Activated naive CD4-positive, alpha-beta T cell treated with anti-CD3 and anti-CD28 coated beads, Interleukin-2, amount 50 U/mL, for 72 hours (primary cell): Measurements from ENCODE around the gene CD101. TPM values are rescaled to one million over a fixed set of nuclear protein-coding genes. Genes with fewer than 3 reads are reported as not detected.

Experiments used
- ATAC-seq, 2 donors: fragments of 150-1000 bp; cut with Tn5 transposase; 2 replicates each; pipeline ENCODE4 v1.10.0; 2021; ENCODE audit warnings: mild to moderate bottlenecking in 2 of 2, moderate library complexity in 2 of 2
- DNase-seq, 2 donors: peaks; one replicate each; pipeline ENCODE4 v3.0.0; 2021 to 2022; ENCODE audit warnings: low spot score in 2 of 2
- H3K27ac Mint-ChIP-seq, 2 donors: one replicate each; pipeline ENCODE4 v1.8.0; 2022; ENCODE audit warnings: mild to moderate bottlenecking in 2 of 2, mixed read lengths in 2 of 2
- H3K36me3 Mint-ChIP-seq, 2 donors: one replicate each; pipeline ENCODE4 v1.8.0; 2022; ENCODE audit warnings: mixed read lengths in 2 of 2
- H3K9me3 Mint-ChIP-seq, 2 donors: one replicate each; pipeline ENCODE4 v1.8.0; 2022; ENCODE audit warnings: mixed read lengths in 2 of 2
- total RNA-seq, 2 donors: library from RNA; stranded (reverse); gene quantifications; one replicate each; pipeline ENCODE4 v1.2.3, GENCODE V29; 2022

CD101 gene
- total RNA-seq, 2 donors from 2014 or later: 0.09 to 1.3 TPM

- Mint-ChIP-seq H3K9me3 (peaks cover 2 to 3% of the 10 kb centered on the region in 2 donors), H3K27ac (peak overlapping the region in 1 of 2 donors; percentile 45), H3K36me3 (peaks cover 0 to 8% of the 10 kb centered on the region in 2 donors)
- ATAC-seq (no peak), DNase-seq (no peak)
Observed at GRCh38 chr1:117029685-117030084, 28.1 kb downstream of the CD101 start.

GRCh38 chr1:117030271-117030877 is 28.8 kb downstream of the CD101 start:
- Mint-ChIP-seq H3K27ac (peak overlapping the region in 1 of 2 donors; percentile 45), H3K36me3 (peaks cover 0 to 8% of the 10 kb centered on the region in 2 donors), H3K9me3 (peaks cover 2 to 3% of the 10 kb centered on the region in 2 donors)
- DNase-seq: no peak
- ATAC-seq: no peak

GRCh38 chr1:117032266-117032665 is 30.7 kb downstream of the CD101 start:
- peaks cover 0 to 8% of the 10 kb centered on the region in 2 donors for H3K36me3 Mint-ChIP-seq
- H3K9me3 Mint-ChIP-seq: peaks cover 2 to 3% of the 10 kb centered on the region in 2 donors
- DNase-seq (no peak), ATAC-seq (no peak)
- no peak overlapping the region for H3K27ac Mint-ChIP-seq

- Mint-ChIP-seq H3K36me3 (peaks cover 0 to 8% of the 10 kb centered on the region in 2 donors), H3K27ac (no peak overlapping the region), H3K9me3 (peaks cover 2 to 3% of the 10 kb centered on the region in 2 donors)
- DNase-seq (no peak), ATAC-seq (no peak)
Observed at GRCh38 chr1:117032681-117033539, 31.4 kb downstream of the CD101 start.

- peaks cover 0 to 8% of the 10 kb centered on the region in 2 donors for H3K36me3 Mint-ChIP-seq
- DNase-seq (no peak), ATAC-seq (no peak)
- no peak overlapping the region for H3K27ac Mint-ChIP-seq
- peaks cover 2 to 3% of the 10 kb centered on the region in 2 donors for H3K9me3 Mint-ChIP-seq
Observed at GRCh38 chr1:117033772-117034171, 32.2 kb downstream of the CD101 start.

GRCh38 chr1:117034791-117035290 is 33.3 kb downstream of the CD101 start:
- no peak overlapping the region for H3K27ac Mint-ChIP-seq
- no peak for DNase-seq
- H3K9me3 Mint-ChIP-seq: peaks cover 2 to 3% of the 10 kb centered on the region in 2 donors
- H3K36me3 Mint-ChIP-seq: peaks cover 0 to 8% of the 10 kb centered on the region in 2 donors
- no peak for ATAC-seq

- H3K9me3 Mint-ChIP-seq: peaks cover 2 to 3% of the 10 kb centered on the region in 2 donors
- DNase-seq: no peak
- H3K36me3 Mint-ChIP-seq: peaks cover 0 to 8% of the 10 kb centered on the region in 2 donors
- peak overlapping the region in 1 of 2 donors; percentile 56 for H3K27ac Mint-ChIP-seq
- ATAC-seq: no peak
Observed at GRCh38 chr1:117036018-117036461, 34.5 kb downstream of the CD101 start.

GRCh38 chr1:117037802-117038201 is 36.2 kb downstream of the CD101 start:
- ATAC-seq (no peak), DNase-seq (no peak)
- no peak overlapping the region for H3K27ac Mint-ChIP-seq
- no peaks in the 10 kb centered on the region for H3K36me3 Mint-ChIP-seq
- H3K9me3 Mint-ChIP-seq: no peaks in the 10 kb centered on the region

GRCh38 chr1:117038236-117038635 is 36.7 kb downstream of the CD101 start:
- ATAC-seq (no peak), DNase-seq (no peak)
- H3K36me3 Mint-ChIP-seq: peaks cover 0 to 4% of the 10 kb centered on the region in 2 donors
- no peak overlapping the region for H3K27ac Mint-ChIP-seq
- peaks cover 0 to 3% of the 10 kb centered on the region in 2 donors for H3K9me3 Mint-ChIP-seq

- H3K36me3 Mint-ChIP-seq: peaks cover 4 to 28% of the 10 kb centered on the region in 2 donors
- ATAC-seq: no peak
- no peak overlapping the region for H3K27ac Mint-ChIP-seq
- DNase-seq: no peak
- peaks cover 0 to 4% of the 10 kb centered on the region in 2 donors for H3K9me3 Mint-ChIP-seq
Observed at GRCh38 chr1:117044217-117044616, 42.7 kb downstream of the CD101 start.

GRCh38 chr1:117045644-117046043 is 44.1 kb downstream of the CD101 start:
- no peak for DNase-seq
- ATAC-seq: no peak
- Mint-ChIP-seq H3K9me3 (peaks cover 0 to 4% of the 10 kb centered on the region in 2 donors), H3K27ac (no peak overlapping the region), H3K36me3 (peaks cover 14 to 38% of the 10 kb centered on the region in 2 donors)

- peaks cover 0 to 4% of the 10 kb centered on the region in 2 donors for H3K9me3 Mint-ChIP-seq
Observed at GRCh38 chr1:117046781-117047180, 45.2 kb downstream of the CD101 start.

GRCh38 chr1:117047271-117047670 is 45.7 kb downstream of the CD101 start:
- Mint-ChIP-seq H3K27ac (no peak overlapping the region), H3K36me3 (peaks cover 14 to 38% of the 10 kb centered on the region in 2 donors), H3K9me3 (peaks cover 0 to 4% of the 10 kb centered on the region in 2 donors)
- DNase-seq (no peak), ATAC-seq (no peak)

More at GRCh38 chr1:117046781-117047180, 45.2 kb downstream of the CD101 start:
- DNase-seq (no peak), ATAC-seq (no peak)
- H3K36me3 Mint-ChIP-seq: peaks cover 14 to 38% of the 10 kb centered on the region in 2 donors
- H3K27ac Mint-ChIP-seq: no peak overlapping the region

- H3K36me3 Mint-ChIP-seq: peaks cover 14 to 32% of the 10 kb centered on the region in 2 donors
- no peak for ATAC-seq
- no peaks in the 10 kb centered on the region for H3K9me3 Mint-ChIP-seq
- peak overlapping the region in 1 of 2 donors; percentile 26 for H3K27ac Mint-ChIP-seq
- DNase-seq: no peak
Observed at GRCh38 chr1:117049857-117050256, 48.3 kb downstream of the CD101 start.

GRCh38 chr1:117051224-117052064 is 49.9 kb downstream of the CD101 start:
- H3K9me3 Mint-ChIP-seq: no peaks in the 10 kb centered on the region
- H3K36me3 Mint-ChIP-seq: peaks cover 14 to 32% of the 10 kb centered on the region in 2 donors
- no peak for DNase-seq
- peak; percentile 65 to 66 for ATAC-seq
- peak overlapping the region; percentile 26 to 51 for H3K27ac Mint-ChIP-seq

- H3K36me3 Mint-ChIP-seq: peaks cover 13 to 22% of the 10 kb centered on the region in 2 donors
- DNase-seq (no peak), ATAC-seq (no peak)
- no peaks in the 10 kb centered on the region for H3K9me3 Mint-ChIP-seq
- peak overlapping the region in 1 of 2 donors; percentile 30 for H3K27ac Mint-ChIP-seq
Observed at GRCh38 chr1:117054068-117054467, 52.5 kb downstream of the CD101 start.
